Mesenchymal stem cell (in vitro differentiated cells and primary cell): ENCODE results near the gene MCL1.
"Not testable (repeated sequence)": the region's sequence is repeated elsewhere in the genome, so short reads cannot be mapped to it uniquely, and the experiment has no call there.

Source experiments
- DNase-seq: peaks from one replicate; pipeline ENCODE4 v3.0.0-alpha.2; 2013
- H2AFZ ChIP-seq: one replicate; pipeline ENCODE4 v1.6.1; 2013; ENCODE audit warnings: low read depth, mild to moderate bottlenecking, control low read depth, inconsistent platforms, low read length, moderate library complexity
- H2AK5ac ChIP-seq: 2 replicates; pipeline ENCODE4 v1.6.1; 2013; ENCODE audit warnings: low read length, moderate library complexity, mild to moderate bottlenecking, inconsistent platforms; ENCODE audit not compliant: severe bottlenecking
- H2BK120ac ChIP-seq: one replicate; pipeline ENCODE4 v1.6.1; 2013; ENCODE audit warnings: low read depth, mild to moderate bottlenecking, inconsistent platforms, low read length, moderate library complexity
- H2BK12ac ChIP-seq, 2 experiments: one replicate each; pipeline ENCODE4 v1.6.1; 2013; ENCODE audit warnings: inconsistent platforms in 2 of 2, low read length in 2 of 2, mild to moderate bottlenecking in 2 of 2, moderate library complexity in 2 of 2, control low read depth in 1 of 2
- H2BK15ac ChIP-seq: one replicate; pipeline ENCODE4 v1.6.1; 2013; ENCODE audit warnings: mild to moderate bottlenecking, low read depth, inconsistent platforms; ENCODE audit not compliant: poor library complexity, severe bottlenecking
- H2BK5ac ChIP-seq: 2 replicates; pipeline ENCODE4 v1.6.1; 2013; ENCODE audit warnings: low read depth, mild to moderate bottlenecking, low read length, control low read depth, inconsistent platforms; ENCODE audit not compliant: poor library complexity, severe bottlenecking
- H3K14ac ChIP-seq, 2 experiments: one replicate each; pipeline ENCODE4 v1.6.1; 2013; ENCODE audit warnings: inconsistent platforms in 2 of 2, low read length in 2 of 2, control low read depth in 1 of 2, mild to moderate bottlenecking in 1 of 2, moderate library complexity in 1 of 2
- H3K18ac ChIP-seq, 2 experiments: one replicate each; pipeline ENCODE4 v1.6.1; 2013; ENCODE audit warnings: inconsistent platforms in 2 of 2, low read length in 2 of 2, control low read depth in 1 of 2, low read depth in 1 of 2, mild to moderate bottlenecking in 1 of 2
- H3K23ac ChIP-seq, 2 experiments: one replicate each; pipeline ENCODE4 v1.6.1; 2013; ENCODE audit warnings: inconsistent platforms in 2 of 2, low read length in 2 of 2, mild to moderate bottlenecking in 2 of 2, moderate library complexity in 2 of 2, control low read depth in 1 of 2
- H3K27ac ChIP-seq: 2 replicates; pipeline ENCODE4 v1.5.1; 2013; ENCODE audit warnings: mild to moderate bottlenecking, moderate library complexity, low read length, control low read depth, inconsistent platforms; ENCODE audit not compliant: poor library complexity, severe bottlenecking
- H3K27me3 ChIP-seq, 2 experiments: 2 replicates each; pipeline versions ENCODE4 v1.6.1 to v1.7.0; 2013; ENCODE audit warnings: low read length in 2 of 2, mild to moderate bottlenecking in 2 of 2, moderate library complexity in 2 of 2, control low read depth in 1 of 2, inconsistent platforms in 1 of 2; ENCODE audit not compliant: control insufficient read depth in 1 of 2, insufficient read depth in 1 of 2
- H3K36me3 ChIP-seq, 2 experiments: 2 replicates each; pipeline versions ENCODE4 v1.6.1 to v1.7.0; 2013; ENCODE audit warnings: low read length in 2 of 2, control low read depth in 1 of 2, inconsistent platforms in 1 of 2, low read depth in 1 of 2, mild to moderate bottlenecking in 1 of 2; ENCODE audit not compliant: insufficient read depth in 2 of 2, control insufficient read depth in 1 of 2
- H3K4ac ChIP-seq, 2 experiments: one replicate each; pipeline ENCODE4 v1.6.1; 2013; ENCODE audit warnings: inconsistent platforms in 2 of 2, low read length in 2 of 2, mild to moderate bottlenecking in 2 of 2, moderate library complexity in 2 of 2, control low read depth in 1 of 2, low read depth in 1 of 2
- H3K4me1 ChIP-seq: 2 replicates; pipeline ENCODE4 v1.6.1; 2013; ENCODE audit warnings: low read depth, low read length, control low read depth; ENCODE audit not compliant: control insufficient read depth, insufficient read depth
- H3K4me2 ChIP-seq: 2 replicates; pipeline ENCODE4 v1.6.1; 2013; ENCODE audit warnings: low read length, mild to moderate bottlenecking, inconsistent platforms; ENCODE audit not compliant: poor library complexity, severe bottlenecking
- H3K4me3 ChIP-seq, 2 experiments: 2 replicates each; pipeline versions ENCODE4 v1.5.1 to v1.7.0; 2013; ENCODE audit warnings: low read length in 2 of 2, mild to moderate bottlenecking in 2 of 2, control low read depth in 1 of 2, low read depth in 1 of 2; ENCODE audit not compliant: insufficient read depth in 1 of 2
- H3K79me1 ChIP-seq: replicated peaks from 2 replicates; pipeline ENCODE4 v1.6.1; 2013; ENCODE audit warnings: mild to moderate bottlenecking, control low read depth, low read length, inconsistent platforms; ENCODE audit not compliant: poor library complexity, severe bottlenecking
- H3K9ac ChIP-seq: 2 replicates; pipeline ENCODE4 v1.7.0; 2013; ENCODE audit warnings: mild to moderate bottlenecking, low read length, moderate library complexity
- H3K9me3 ChIP-seq: 2 replicates; pipeline ENCODE4 v1.7.0; 2013; ENCODE audit warnings: mild to moderate bottlenecking, low read length; ENCODE audit not compliant: control insufficient read depth
- H4K8ac ChIP-seq: one replicate; pipeline ENCODE4 v1.6.1; 2013; ENCODE audit warnings: inconsistent platforms, mild to moderate bottlenecking, low read length, moderate library complexity
- H4K91ac ChIP-seq: one replicate; pipeline ENCODE4 v1.6.1; 2013; ENCODE audit warnings: mild to moderate bottlenecking, low read length, inconsistent platforms
- WGBS: methylation state at CpG from one replicate; pipeline ENCODE4 v1.1.7; 2013; ENCODE audit warnings: mixed read lengths; 5-methylcytosine and 5-hydroxymethylcytosine counted together

Gene MCL1

GRCh38 chr1:150566589-150567340 is 12.6 kb downstream of the MCL1 start:
- H4K91ac ChIP-seq, result peak overlapping the region; percentile 90
- peak overlapping the region in 1 of 2 experiments; percentile 90 for H3K14ac ChIP-seq
- H3K27ac ChIP-seq, result peak overlapping the region; percentile 97
- H3K79me1 ChIP-seq, result no peaks in the 10 kb centered on the region
- DNase-seq, result peak; percentile 65
- peak overlapping the region; percentile 84 for H3K4me2 ChIP-seq
- H3K23ac ChIP-seq, result no peak overlapping the region
- H3K4me3 ChIP-seq, result peak overlapping the region in 1 of 2 experiments; percentile 48
- H3K4me1 ChIP-seq, result peaks cover 52% of the 10 kb centered on the region
- H2AK5ac ChIP-seq, result peak overlapping the region; percentile 99
- no peak overlapping the region for H2AFZ ChIP-seq
- peak overlapping the region; percentile 93 to 94 for H3K18ac ChIP-seq
- peak overlapping the region; percentile 59 for H2BK120ac ChIP-seq
- 95% methylated on average over 11 of the region's 12 CpGs for WGBS
- peak overlapping the region; percentile 88 for H2BK5ac ChIP-seq
- H3K4ac ChIP-seq, result peak overlapping the region; percentile 65 to 85
- H3K9ac ChIP-seq, result peak overlapping the region; percentile 86
- peak overlapping the region; percentile 50 for H4K8ac ChIP-seq
- H3K9me3 ChIP-seq, result no peaks in the 10 kb centered on the region
- H2BK15ac ChIP-seq, result peak overlapping the region; percentile 97
- no peaks in the 10 kb centered on the region for H3K27me3 ChIP-seq
- peaks cover 5 to 7% of the 10 kb centered on the region in 2 experiments for H3K36me3 ChIP-seq
- H2BK12ac ChIP-seq, result peak overlapping the region; percentile 77 to 86

DNA sequence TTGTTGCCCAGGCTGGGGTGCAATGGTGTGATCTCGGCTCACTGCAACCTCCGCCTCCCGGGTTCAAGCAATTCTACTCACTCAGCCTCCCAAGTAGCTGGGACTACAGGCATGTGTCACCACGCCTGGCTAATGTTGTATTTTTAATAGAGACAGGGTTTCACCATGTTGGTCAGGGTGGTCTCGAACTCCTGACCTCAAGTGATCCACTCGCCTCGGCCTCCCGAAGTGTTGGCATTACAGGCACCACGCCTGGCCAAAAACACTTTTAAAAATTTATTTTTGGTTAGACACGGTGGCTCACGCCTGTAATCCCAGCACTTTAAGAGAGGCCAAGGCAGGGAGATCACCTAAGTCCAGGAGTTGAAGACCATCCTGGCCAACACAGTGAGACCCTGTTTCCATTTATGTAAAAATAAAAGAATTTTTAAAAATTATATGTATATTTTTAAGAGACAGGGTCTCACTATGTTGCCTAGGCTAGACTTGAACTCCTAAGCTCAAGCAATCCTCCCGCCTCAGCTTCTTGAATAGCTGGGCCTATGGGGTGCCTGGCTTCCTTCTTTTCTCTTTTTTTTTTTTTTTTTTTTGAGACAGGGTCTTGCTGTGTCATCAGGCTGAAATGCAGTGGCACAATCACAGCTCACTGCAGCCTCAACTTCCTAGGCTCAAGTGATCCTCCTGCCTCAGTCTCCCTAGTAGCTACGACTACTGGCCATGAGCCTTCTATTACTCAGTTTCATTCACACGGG is 14.0 kb downstream of the MCL1 start:
- peaks cover 58% of the 10 kb centered on the region for H3K4me1 ChIP-seq
- not testable (repeated sequence) for H3K27me3 ChIP-seq, H3K4me3 ChIP-seq, H3K79me1 ChIP-seq, H4K91ac ChIP-seq, H3K23ac ChIP-seq, H3K4me2 ChIP-seq, H2AFZ ChIP-seq, H3K36me3 ChIP-seq, H3K9me3 ChIP-seq, H2AK5ac ChIP-seq, H2BK120ac ChIP-seq, H2BK12ac ChIP-seq, H4K8ac ChIP-seq, H2BK5ac ChIP-seq, H3K4ac ChIP-seq
- H3K9ac ChIP-seq, result peak overlapping the region; percentile 98
- 97% methylated on average over 12 of the region's 14 CpGs for WGBS
- peak overlapping the region; percentile 55 for H2BK15ac ChIP-seq
- peak overlapping the region; percentile 8 for H3K27ac ChIP-seq
- peak; percentile 69 for DNase-seq
- H3K18ac ChIP-seq, result peak overlapping the region in 1 of 2 experiments; percentile 43
- H3K14ac ChIP-seq, result peak overlapping the region in 1 of 2 experiments; percentile 51

- Histone ChIP-seq H2AFZ (no peak overlapping the region), H3K27me3 (no peaks in the 10 kb centered on the region), H2BK12ac (peak overlapping the region; percentile 16 to 41), H2AK5ac (peak overlapping the region; percentile 99), H4K91ac (no peak overlapping the region), H3K4me2 (no peak overlapping the region), H3K18ac (peak overlapping the region; percentile 67 to 92), H3K9ac (peak overlapping the region; percentile 98), H3K27ac (peak overlapping the region; percentile 100), H3K79me1 (peaks cover 10% of the 10 kb centered on the region), H3K4ac (peak overlapping the region; percentile 93 to 97), H2BK120ac (peak overlapping the region; percentile 0), H2BK15ac (peak overlapping the region; percentile 80), H3K9me3 (no peaks in the 10 kb centered on the region), H3K23ac (no peak overlapping the region), H4K8ac (peak overlapping the region; percentile 72), H3K14ac (no peak overlapping the region), H2BK5ac (peak overlapping the region; percentile 40), H3K4me1 (peaks cover 60% of the 10 kb centered on the region), H3K36me3 (peaks cover 5 to 9% of the 10 kb centered on the region in 2 experiments), H3K4me3 (peak overlapping the region in 1 of 2 experiments; percentile 10)
- WGBS, result 95% methylated on average over 4 of the region's 5 CpGs
- peak; percentile 77 for DNase-seq
Observed at GRCh38 chr1:150564051-150564991, 15.1 kb downstream of the MCL1 start.
